ENCODE results near the gene PTPRG.

DNA sequence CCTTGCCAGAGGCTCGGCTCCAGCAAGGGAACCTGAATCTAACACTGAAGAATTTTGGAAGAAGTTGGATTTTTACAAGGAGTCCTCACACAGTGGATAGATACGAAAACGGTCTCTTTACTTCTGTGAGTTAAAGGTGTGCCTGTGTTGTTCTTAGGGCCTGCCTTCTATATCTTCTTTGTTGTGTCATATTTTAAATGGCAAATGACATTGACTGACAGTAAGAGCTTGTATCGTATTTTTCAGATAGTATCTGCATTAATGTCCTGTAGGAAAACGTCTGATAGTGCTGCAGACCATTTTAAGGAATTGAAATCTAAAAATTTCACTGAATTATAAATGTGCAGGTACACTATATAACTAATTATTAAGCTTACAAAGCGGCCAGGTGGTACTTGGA is 56.3 kb downstream of the PTPRG start:
- TF ChIP-seq, protein P1, sequence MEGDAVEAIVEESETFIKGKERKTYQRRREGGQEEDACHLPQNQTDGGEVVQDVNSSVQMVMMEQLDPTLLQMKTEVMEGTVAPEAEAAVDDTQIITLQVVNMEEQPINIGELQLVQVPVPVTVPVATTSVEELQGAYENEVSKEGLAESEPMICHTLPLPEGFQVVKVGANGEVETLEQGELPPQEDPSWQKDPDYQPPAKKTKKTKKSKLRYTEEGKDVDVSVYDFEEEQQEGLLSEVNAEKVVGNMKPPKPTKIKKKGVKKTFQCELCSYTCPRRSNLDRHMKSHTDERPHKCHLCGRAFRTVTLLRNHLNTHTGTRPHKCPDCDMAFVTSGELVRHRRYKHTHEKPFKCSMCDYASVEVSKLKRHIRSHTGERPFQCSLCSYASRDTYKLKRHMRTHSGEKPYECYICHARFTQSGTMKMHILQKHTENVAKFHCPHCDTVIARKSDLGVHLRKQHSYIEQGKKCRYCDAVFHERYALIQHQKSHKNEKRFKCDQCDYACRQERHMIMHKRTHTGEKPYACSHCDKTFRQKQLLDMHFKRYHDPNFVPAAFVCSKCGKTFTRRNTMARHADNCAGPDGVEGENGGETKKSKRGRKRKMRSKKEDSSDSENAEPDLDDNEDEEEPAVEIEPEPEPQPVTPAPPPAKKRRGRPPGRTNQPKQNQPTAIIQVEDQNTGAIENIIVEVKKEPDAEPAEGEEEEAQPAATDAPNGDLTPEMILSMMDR (IDR thresholded peaks at IDR 0.05), result no peak
- TF ChIP-seq POLR2A (IDR thresholded peaks at IDR 0.05), result no peak
